GM23338 (cell line): ENCODE data around the gene ZBTB7B. TPM values are rescaled to one million over a fixed set of nuclear protein-coding genes. Genes with fewer than 3 reads are reported as not detected.

Source experiments
- ATAC-seq: fragments of 200-7000 bp; cut with Tn5 transposase; 3 replicates; pipeline ENCODE4 v1.9.1; 2020
- DNase-seq: peaks from one replicate; pipeline ENCODE4 v3.0.0-alpha.2; 2015; ENCODE audit warnings: low spot score
- H2AFZ ChIP-seq: fragments of 200-600 bp; sonication (generic); 2 replicates; pipeline ENCODE4 v1.8.0; 2016; ENCODE audit warnings: antibody characterized with exemption, mild to moderate bottlenecking, moderate library complexity
- H3F3A ChIP-seq: fragments of 200-600 bp; sonication (generic); replicated peaks from 2 replicates; pipeline ENCODE4 v1.8.0; 2017; ENCODE audit warnings: antibody characterized with exemption, mixed run types, low read depth
- H3K27ac ChIP-seq: fragments of 200-600 bp; sonication (generic); 2 replicates; pipeline ENCODE4 v1.6.1; 2016; ENCODE audit warnings: low read depth
- H3K27me3 ChIP-seq: fragments of 200-600 bp; sonication (generic); 2 replicates; pipeline ENCODE4 v1.8.0; 2016; ENCODE audit warnings: mild to moderate bottlenecking, mixed run types, moderate library complexity; ENCODE audit not compliant: insufficient read depth
- H3K36me3 ChIP-seq: fragments of 200-600 bp; sonication (generic); 2 replicates; pipeline ENCODE4 v1.8.0; 2016; ENCODE audit warnings: mild to moderate bottlenecking; ENCODE audit not compliant: insufficient read depth
- H3K4me1 ChIP-seq: fragments of 200-600 bp; sonication (generic); 2 replicates; pipeline ENCODE4 v1.8.0; 2016; ENCODE audit warnings: mild to moderate bottlenecking, moderate library complexity; ENCODE audit not compliant: insufficient read depth
- H3K4me2 ChIP-seq: fragments of 200-600 bp; sonication (generic); 2 replicates; pipeline ENCODE4 v1.7.1; 2017; ENCODE audit warnings: mixed run types
- H3K4me3 ChIP-seq: fragments of 200-600 bp; sonication (generic); 2 replicates; pipeline ENCODE4 v1.6.1; 2016; ENCODE audit warnings: mixed run types
- H3K79me2 ChIP-seq: fragments of 200-600 bp; sonication (generic); replicated peaks from 2 replicates; pipeline ENCODE4 v1.8.0; 2017; ENCODE audit warnings: mild to moderate bottlenecking; ENCODE audit not compliant: insufficient read depth
- H3K9me2 ChIP-seq: fragments of 200-600 bp; sonication (generic); 2 replicates; pipeline ENCODE4 v1.8.0; 2017; ENCODE audit not compliant: insufficient read depth
- H4K20me1 ChIP-seq: fragments of 200-600 bp; sonication (generic); replicated peaks from 2 replicates; pipeline ENCODE4 v1.8.0; 2017; ENCODE audit warnings: mild to moderate bottlenecking; ENCODE audit not compliant: insufficient read depth
- H3K27ac Mint-ChIP-seq: 2 replicates; pipeline ENCODE4 v1.8.0; 2020; ENCODE audit warnings: inconsistent platforms, mild to moderate bottlenecking, moderate library complexity, mixed read lengths
- H3K27me3 Mint-ChIP-seq: 3 replicates; pipeline ENCODE4 v1.8.0; 2022; ENCODE audit warnings: low read depth, mild to moderate bottlenecking, moderate library complexity, mixed read lengths, inconsistent platforms; ENCODE audit not compliant: insufficient read depth, poor library complexity
- H3K36me3 Mint-ChIP-seq: 3 replicates; pipeline ENCODE4 v1.8.0; 2021; ENCODE audit warnings: low read depth, mild to moderate bottlenecking, inconsistent platforms, moderate library complexity, mixed read lengths
- H3K4me1 Mint-ChIP-seq: 3 replicates; pipeline ENCODE4 v1.8.0; 2020; ENCODE audit warnings: mild to moderate bottlenecking, inconsistent platforms, mixed read lengths
- H3K4me3 Mint-ChIP-seq: 3 replicates; pipeline ENCODE4 v1.8.0; 2021; ENCODE audit warnings: moderate library complexity, mild to moderate bottlenecking, inconsistent platforms, mixed read lengths
- H3K9me3 Mint-ChIP-seq: 3 replicates; pipeline ENCODE4 v1.8.0; 2020; ENCODE audit warnings: moderate library complexity, mild to moderate bottlenecking, inconsistent platforms, mixed read lengths
- CREB1 ChIP-seq: fragments of 250-450 bp; sonication (Bioruptor Pico); IDR thresholded peaks from 2 replicates; pipeline ENCODE4 v1.5.0; 2020; ENCODE audit warnings: low read depth, mild to moderate bottlenecking, moderate library complexity
- CTCF ChIP-seq, 2 experiments: fragments of 200-600 bp in 1 of 2; sonication (generic) in 1 of 2; conservative IDR thresholded peaks; 2 replicates each; pipeline versions ENCODE4 v1.5.1 to v1.6.1; 2016 to 2017; ENCODE audit warnings: antibody characterized with exemption in 2 of 2, low read depth in 2 of 2, mild to moderate bottlenecking in 2 of 2, moderate library complexity in 1 of 2
- ETS1 ChIP-seq: IDR thresholded peaks from 2 replicates; pipeline ENCODE4 v1.6.1; 2016; ENCODE audit warnings: antibody characterized with exemption
- EZH2 ChIP-seq: fragments of 200-600 bp; sonication (generic); IDR thresholded peaks from one replicate; pipeline ENCODE4 v1.8.0; 2017; ENCODE audit warnings: antibody characterized with exemption, mild to moderate bottlenecking, low read depth; ENCODE audit not compliant: unreplicated experiment
- EZH2phosphoT487 ChIP-seq: fragments of 200-600 bp; sonication (generic); IDR thresholded peaks from one replicate; pipeline ENCODE4 v1.8.1; 2018; ENCODE audit warnings: antibody characterized with exemption; ENCODE audit not compliant: unreplicated experiment
- JUNB ChIP-seq: IDR thresholded peaks from one replicate; pipeline ENCODE4 v1.6.1; 2016; ENCODE audit warnings: antibody characterized with exemption; ENCODE audit not compliant: unreplicated experiment
- NANOG ChIP-seq: IDR thresholded peaks from 2 replicates; pipeline ENCODE4 v1.6.1; 2016; ENCODE audit warnings: antibody characterized with exemption, borderline replicate concordance
- POLR2AphosphoS5 ChIP-seq: IDR thresholded peaks from 2 replicates; pipeline ENCODE4 v1.6.1; 2016; ENCODE audit warnings: antibody characterized with exemption, low read depth
- REST ChIP-seq: IDR thresholded peaks from one replicate; pipeline ENCODE4 v1.6.1; 2018; ENCODE audit warnings: antibody characterized with exemption; ENCODE audit not compliant: unreplicated experiment
- STAT1 ChIP-seq: IDR thresholded peaks from one replicate; pipeline ENCODE4 v1.6.1; 2016; ENCODE audit warnings: antibody characterized with exemption; ENCODE audit not compliant: unreplicated experiment
- ZNF114 ChIP-seq: fragments of 250-450 bp; sonication (Bioruptor Pico); IDR thresholded peaks from 2 replicates; pipeline ENCODE4 v1.5.0; 2020; ENCODE audit warnings: mild to moderate bottlenecking, moderate library complexity
- ZNF331 ChIP-seq: fragments of 250-450 bp; sonication (Bioruptor Pico); IDR thresholded peaks from 2 replicates; pipeline ENCODE4 v1.5.0; 2020; ENCODE audit warnings: low read depth, mild to moderate bottlenecking, moderate library complexity
- ZNF462 ChIP-seq: fragments of 250-450 bp; sonication (Bioruptor Pico); IDR thresholded peaks from 2 replicates; pipeline ENCODE4 v1.5.0; 2020; ENCODE audit warnings: mild to moderate bottlenecking, moderate library complexity
- polyA plus RNA-seq: library from polyadenylated mRNA; unstranded; fragments of >200 nt; fragmentation: Nextera tagmentation; extraction: Ambion mirVana; gene quantifications from 2 replicates; pipeline ENCODE4 v1.2.1, GENCODE V29; 2016
- total RNA-seq: library from RNA; depleted of rRNA; stranded (reverse); fragments of >200 nt; shearing (Covaris generic); gene quantifications from 2 replicates; pipeline ENCODE4 v1.2.3, GENCODE V29; 2014

Gene ZBTB7B
- total and polyA plus RNA-seq, 2 experiments from 2014 or later = 3.6 to 32.6 TPM

GRCh38 chr1:154989195-154989860 lies 13.3 kb upstream of the ZBTB7B start:
- H3K4me1 Mint-ChIP-seq = peaks cover 21% of the 10 kb centered on the region
- Histone ChIP-seq H3K4me3 (no peak overlapping the region), H3K27ac (no peak overlapping the region), H3K4me1 (peaks cover 5% of the 10 kb centered on the region), H3K4me2 (no peak overlapping the region), H3K27me3 (no peaks in the 10 kb centered on the region), H3F3A (peaks cover 17% of the 10 kb centered on the region; the same call in 1 of the 2 replicates), H3K36me3 (peaks cover 9% of the 10 kb centered on the region; the same call in 1 of the 2 replicates), H2AFZ (no peak overlapping the region), H3K9me2 (no peaks in the 10 kb centered on the region), H3K79me2 (peaks cover 41% of the 10 kb centered on the region), H4K20me1 (peaks cover 19% of the 10 kb centered on the region; the same call in 1 of the 2 replicates)
- peaks cover 14% of the 10 kb centered on the region for H3K27me3 Mint-ChIP-seq
- ATAC-seq (no peak), DNase-seq (no peak)
- H3K4me3 Mint-ChIP-seq = peak overlapping the region; percentile 7; the same call in 1 of the 3 replicates
- H3K36me3 Mint-ChIP-seq = peaks cover 60% of the 10 kb centered on the region
- TF ChIP-seq STAT1 = no peak
- TF ChIP-seq NANOG = no peak
- TF ChIP-seq ETS1 = no peak
- TF ChIP-seq CTCF (conservative IDR thresholded peaks at IDR 0.05; ENCODE audit: low read depth in 2 of 2) = no peak
- TF ChIP-seq EZH2 = no peak
- no peak for TF ChIP-seq EZH2phosphoT487
- TF ChIP-seq ZNF331 (CRISPR knock-in tag) = no peak
- no peak for TF ChIP-seq JUNB
- no peak for TF ChIP-seq ZNF114 (CRISPR knock-in tag)
- TF ChIP-seq POLR2AphosphoS5 = no peak
- no peak for TF ChIP-seq CREB1 (CRISPR knock-in tag)
- TF ChIP-seq REST = no peak
- TF ChIP-seq ZNF462 (CRISPR knock-in tag) = no peak
- no peaks in the 10 kb centered on the region; the same call in 2 of the 3 replicates for H3K9me3 Mint-ChIP-seq
- no peak overlapping the region; the same call in 1 of the 2 replicates for H3K27ac Mint-ChIP-seq
